GM12872 (cell line): ENCODE data around the gene CACFD1.

Experiments
- TF ChIP-seq, protein P1 (sequence below): IDR thresholded peaks from 3 replicates; pipeline ENCODE4 v1.5.1; 2011; ENCODE audit warnings: low read depth, mild to moderate bottlenecking, low read length, moderate library complexity; ENCODE audit not compliant: insufficient read depth

Gene CACFD1

DNA sequence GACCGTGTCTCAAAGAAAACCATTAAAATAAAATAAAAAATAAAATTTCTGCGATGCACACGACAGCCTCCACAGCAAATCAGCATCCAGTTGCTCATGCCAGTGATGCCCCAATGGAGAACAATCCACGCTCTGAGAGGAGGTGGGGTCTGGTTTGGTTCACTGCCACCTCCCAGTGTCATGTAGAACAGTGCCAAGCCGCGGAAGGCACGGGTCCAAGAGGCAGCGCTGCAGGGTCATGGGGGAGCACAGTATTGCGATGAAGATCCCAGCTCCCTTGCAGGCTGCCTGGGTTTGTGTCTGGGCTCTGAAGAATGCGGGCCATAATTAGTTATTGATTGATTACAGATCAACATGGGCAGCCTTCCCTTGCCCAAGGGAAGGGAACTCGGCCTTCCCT lies 6.1 kb upstream of the CACFD1 start:
- TF ChIP-seq, protein P1, sequence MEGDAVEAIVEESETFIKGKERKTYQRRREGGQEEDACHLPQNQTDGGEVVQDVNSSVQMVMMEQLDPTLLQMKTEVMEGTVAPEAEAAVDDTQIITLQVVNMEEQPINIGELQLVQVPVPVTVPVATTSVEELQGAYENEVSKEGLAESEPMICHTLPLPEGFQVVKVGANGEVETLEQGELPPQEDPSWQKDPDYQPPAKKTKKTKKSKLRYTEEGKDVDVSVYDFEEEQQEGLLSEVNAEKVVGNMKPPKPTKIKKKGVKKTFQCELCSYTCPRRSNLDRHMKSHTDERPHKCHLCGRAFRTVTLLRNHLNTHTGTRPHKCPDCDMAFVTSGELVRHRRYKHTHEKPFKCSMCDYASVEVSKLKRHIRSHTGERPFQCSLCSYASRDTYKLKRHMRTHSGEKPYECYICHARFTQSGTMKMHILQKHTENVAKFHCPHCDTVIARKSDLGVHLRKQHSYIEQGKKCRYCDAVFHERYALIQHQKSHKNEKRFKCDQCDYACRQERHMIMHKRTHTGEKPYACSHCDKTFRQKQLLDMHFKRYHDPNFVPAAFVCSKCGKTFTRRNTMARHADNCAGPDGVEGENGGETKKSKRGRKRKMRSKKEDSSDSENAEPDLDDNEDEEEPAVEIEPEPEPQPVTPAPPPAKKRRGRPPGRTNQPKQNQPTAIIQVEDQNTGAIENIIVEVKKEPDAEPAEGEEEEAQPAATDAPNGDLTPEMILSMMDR: no peak

DNA sequence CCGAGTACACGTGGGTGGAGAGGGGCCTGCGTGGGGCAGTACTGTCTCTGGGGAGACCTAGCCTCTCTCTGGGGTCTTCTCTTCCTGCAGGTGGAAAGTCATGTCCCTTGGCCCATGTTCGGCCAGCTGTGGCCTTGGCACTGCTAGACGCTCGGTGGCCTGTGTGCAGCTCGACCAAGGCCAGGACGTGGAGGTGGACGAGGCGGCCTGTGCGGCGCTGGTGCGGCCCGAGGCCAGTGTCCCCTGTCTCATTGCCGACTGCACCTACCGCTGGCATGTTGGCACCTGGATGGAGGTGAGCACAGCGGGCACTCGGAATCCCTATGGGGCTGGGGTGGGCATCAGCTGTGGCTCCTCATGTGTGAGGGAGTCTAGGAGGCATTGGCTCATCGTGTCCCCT lies 5.5 kb upstream of the CACFD1 start:
- TF ChIP-seq, protein P1: no peak

DNA sequence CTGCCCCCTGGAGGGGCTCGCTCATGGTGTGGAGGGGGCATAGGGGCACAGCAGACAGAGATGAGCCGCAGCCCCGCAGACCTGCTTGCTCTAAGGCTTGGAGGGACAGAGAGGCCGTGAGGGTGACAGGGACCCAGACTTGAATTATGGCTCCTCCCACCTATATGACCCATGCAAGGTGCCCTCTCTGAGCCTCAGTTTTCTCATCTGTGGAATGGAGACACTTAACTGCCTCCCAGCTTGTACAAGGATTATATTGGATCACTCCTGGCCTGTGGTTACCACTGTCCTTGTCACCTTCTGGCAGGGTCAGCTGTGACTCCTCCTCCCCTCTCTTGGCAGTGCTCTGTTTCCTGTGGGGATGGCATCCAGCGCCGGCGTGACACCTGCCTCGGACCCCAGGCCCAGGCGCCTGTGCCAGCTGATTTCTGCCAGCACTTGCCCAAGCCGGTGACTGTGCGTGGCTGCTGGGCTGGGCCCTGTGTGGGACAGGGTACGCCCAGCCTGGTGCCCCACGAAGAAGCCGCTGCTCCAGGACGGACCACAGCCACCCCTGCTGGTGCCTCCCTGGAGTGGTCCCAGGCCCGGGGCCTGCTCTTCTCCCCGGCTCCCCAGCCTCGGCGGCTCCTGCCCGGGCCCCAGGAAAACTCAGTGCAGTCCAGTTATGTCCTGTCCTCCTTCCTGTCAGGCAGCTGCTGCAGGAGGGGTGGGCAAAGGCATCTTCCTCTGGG lies 4.7 kb upstream of the CACFD1 start:
- TF ChIP-seq, protein P1: no peak

DNA sequence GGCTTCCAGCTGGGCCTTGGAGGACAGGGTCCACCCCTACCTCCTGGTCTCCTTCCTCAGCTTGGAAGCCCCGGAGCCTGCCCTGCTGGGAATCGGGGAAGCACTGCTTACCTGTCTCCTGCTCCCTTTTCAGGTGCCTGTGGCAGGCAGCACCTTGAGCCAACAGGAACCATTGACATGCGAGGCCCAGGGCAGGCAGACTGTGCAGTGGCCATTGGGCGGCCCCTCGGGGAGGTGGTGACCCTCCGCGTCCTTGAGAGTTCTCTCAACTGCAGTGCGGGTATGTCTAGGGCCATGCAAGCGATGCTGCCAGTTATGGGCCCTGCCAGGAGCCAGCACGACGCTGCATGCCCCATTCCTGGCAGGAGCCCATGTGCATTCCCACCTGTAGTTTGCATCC lies 3.8 kb upstream of the CACFD1 start:
- TF ChIP-seq, protein P1: no peak

DNA sequence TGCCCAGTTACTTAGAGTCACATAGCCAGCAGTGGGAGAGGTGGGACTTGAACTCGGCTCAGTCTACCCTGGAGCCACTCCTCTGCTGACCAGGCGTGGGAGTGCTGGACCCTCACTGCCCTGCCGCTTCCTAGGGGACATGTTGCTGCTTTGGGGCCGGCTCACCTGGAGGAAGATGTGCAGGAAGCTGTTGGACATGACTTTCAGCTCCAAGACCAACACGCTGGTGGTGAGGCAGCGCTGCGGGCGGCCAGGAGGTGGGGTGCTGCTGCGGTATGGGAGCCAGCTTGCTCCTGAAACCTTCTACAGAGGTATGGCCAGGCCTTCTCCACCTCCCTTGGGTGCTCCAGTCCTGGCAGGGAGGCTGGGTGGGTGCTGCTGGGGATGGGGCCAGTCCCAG lies 3.4 kb upstream of the CACFD1 start:
- TF ChIP-seq, protein P1: peak; percentile 37

GRCh38 chr9:133457233-133457632 lies 2.5 kb upstream of the CACFD1 start:
- TF ChIP-seq, protein P1: no peak

DNA sequence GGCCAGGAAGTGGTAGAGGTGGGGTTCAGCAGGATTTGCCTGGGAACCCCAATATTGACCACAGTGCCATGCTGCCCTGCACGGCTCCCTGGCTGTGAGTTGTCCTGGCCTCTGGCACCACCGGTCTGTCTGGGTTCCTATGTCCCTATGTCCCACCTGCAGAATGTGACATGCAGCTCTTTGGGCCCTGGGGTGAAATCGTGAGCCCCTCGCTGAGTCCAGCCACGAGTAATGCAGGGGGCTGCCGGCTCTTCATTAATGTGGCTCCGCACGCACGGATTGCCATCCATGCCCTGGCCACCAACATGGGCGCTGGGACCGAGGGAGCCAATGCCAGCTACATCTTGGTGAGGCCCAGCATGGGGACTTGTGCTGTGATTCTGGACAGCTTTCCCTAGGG lies 2.0 kb upstream of the CACFD1 start:
- TF ChIP-seq, protein P1: no peak
